GM23338 (cell line): ENCODE data around the gene PDE2A. TPM values are rescaled to one million over a fixed set of nuclear protein-coding genes. Genes with fewer than 3 reads are reported as not detected.

Experiments used
- ATAC-seq: fragments of 200-7000 bp; cut with Tn5 transposase; 3 replicates; pipeline ENCODE4 v1.9.1; 2020
- DNase-seq: peaks from one replicate; pipeline ENCODE4 v3.0.0-alpha.2; 2015; ENCODE audit warnings: low spot score
- H2AFZ ChIP-seq: fragments of 200-600 bp; sonication (generic); 2 replicates; pipeline ENCODE4 v1.8.0; 2016; ENCODE audit warnings: antibody characterized with exemption, mild to moderate bottlenecking, moderate library complexity
- H3F3A ChIP-seq: fragments of 200-600 bp; sonication (generic); replicated peaks from 2 replicates; pipeline ENCODE4 v1.8.0; 2017; ENCODE audit warnings: antibody characterized with exemption, mixed run types, low read depth
- H3K27ac ChIP-seq: fragments of 200-600 bp; sonication (generic); 2 replicates; pipeline ENCODE4 v1.6.1; 2016; ENCODE audit warnings: low read depth
- H3K27me3 ChIP-seq: fragments of 200-600 bp; sonication (generic); 2 replicates; pipeline ENCODE4 v1.8.0; 2016; ENCODE audit warnings: mild to moderate bottlenecking, mixed run types, moderate library complexity; ENCODE audit not compliant: insufficient read depth
- H3K36me3 ChIP-seq: fragments of 200-600 bp; sonication (generic); 2 replicates; pipeline ENCODE4 v1.8.0; 2016; ENCODE audit warnings: mild to moderate bottlenecking; ENCODE audit not compliant: insufficient read depth
- H3K4me1 ChIP-seq: fragments of 200-600 bp; sonication (generic); 2 replicates; pipeline ENCODE4 v1.8.0; 2016; ENCODE audit warnings: mild to moderate bottlenecking, moderate library complexity; ENCODE audit not compliant: insufficient read depth
- H3K4me2 ChIP-seq: fragments of 200-600 bp; sonication (generic); 2 replicates; pipeline ENCODE4 v1.7.1; 2017; ENCODE audit warnings: mixed run types
- H3K4me3 ChIP-seq: fragments of 200-600 bp; sonication (generic); 2 replicates; pipeline ENCODE4 v1.6.1; 2016; ENCODE audit warnings: mixed run types
- H3K79me2 ChIP-seq: fragments of 200-600 bp; sonication (generic); replicated peaks from 2 replicates; pipeline ENCODE4 v1.8.0; 2017; ENCODE audit warnings: mild to moderate bottlenecking; ENCODE audit not compliant: insufficient read depth
- H3K9me2 ChIP-seq: fragments of 200-600 bp; sonication (generic); 2 replicates; pipeline ENCODE4 v1.8.0; 2017; ENCODE audit not compliant: insufficient read depth
- H4K20me1 ChIP-seq: fragments of 200-600 bp; sonication (generic); replicated peaks from 2 replicates; pipeline ENCODE4 v1.8.0; 2017; ENCODE audit warnings: mild to moderate bottlenecking; ENCODE audit not compliant: insufficient read depth
- H3K27ac Mint-ChIP-seq: 2 replicates; pipeline ENCODE4 v1.8.0; 2020; ENCODE audit warnings: inconsistent platforms, mild to moderate bottlenecking, moderate library complexity, mixed read lengths
- H3K27me3 Mint-ChIP-seq: 3 replicates; pipeline ENCODE4 v1.8.0; 2022; ENCODE audit warnings: low read depth, mild to moderate bottlenecking, moderate library complexity, mixed read lengths, inconsistent platforms; ENCODE audit not compliant: insufficient read depth, poor library complexity
- H3K36me3 Mint-ChIP-seq: 3 replicates; pipeline ENCODE4 v1.8.0; 2021; ENCODE audit warnings: low read depth, mild to moderate bottlenecking, inconsistent platforms, moderate library complexity, mixed read lengths
- H3K4me1 Mint-ChIP-seq: 3 replicates; pipeline ENCODE4 v1.8.0; 2020; ENCODE audit warnings: mild to moderate bottlenecking, inconsistent platforms, mixed read lengths
- H3K4me3 Mint-ChIP-seq: 3 replicates; pipeline ENCODE4 v1.8.0; 2021; ENCODE audit warnings: moderate library complexity, mild to moderate bottlenecking, inconsistent platforms, mixed read lengths
- H3K9me3 Mint-ChIP-seq: 3 replicates; pipeline ENCODE4 v1.8.0; 2020; ENCODE audit warnings: moderate library complexity, mild to moderate bottlenecking, inconsistent platforms, mixed read lengths
- CREB1 ChIP-seq: fragments of 250-450 bp; sonication (Bioruptor Pico); IDR thresholded peaks from 2 replicates; pipeline ENCODE4 v1.5.0; 2020; ENCODE audit warnings: low read depth, mild to moderate bottlenecking, moderate library complexity
- CTCF ChIP-seq, 2 experiments: fragments of 200-600 bp in 1 of 2; sonication (generic) in 1 of 2; conservative IDR thresholded peaks; 2 replicates each; pipeline versions ENCODE4 v1.5.1 to v1.6.1; 2016 to 2017; ENCODE audit warnings: antibody characterized with exemption in 2 of 2, low read depth in 2 of 2, mild to moderate bottlenecking in 2 of 2, moderate library complexity in 1 of 2
- ETS1 ChIP-seq: IDR thresholded peaks from 2 replicates; pipeline ENCODE4 v1.6.1; 2016; ENCODE audit warnings: antibody characterized with exemption
- EZH2 ChIP-seq: fragments of 200-600 bp; sonication (generic); IDR thresholded peaks from one replicate; pipeline ENCODE4 v1.8.0; 2017; ENCODE audit warnings: antibody characterized with exemption, mild to moderate bottlenecking, low read depth; ENCODE audit not compliant: unreplicated experiment
- EZH2phosphoT487 ChIP-seq: fragments of 200-600 bp; sonication (generic); IDR thresholded peaks from one replicate; pipeline ENCODE4 v1.8.1; 2018; ENCODE audit warnings: antibody characterized with exemption; ENCODE audit not compliant: unreplicated experiment
- JUNB ChIP-seq: IDR thresholded peaks from one replicate; pipeline ENCODE4 v1.6.1; 2016; ENCODE audit warnings: antibody characterized with exemption; ENCODE audit not compliant: unreplicated experiment
- NANOG ChIP-seq: IDR thresholded peaks from 2 replicates; pipeline ENCODE4 v1.6.1; 2016; ENCODE audit warnings: antibody characterized with exemption, borderline replicate concordance
- POLR2AphosphoS5 ChIP-seq: IDR thresholded peaks from 2 replicates; pipeline ENCODE4 v1.6.1; 2016; ENCODE audit warnings: antibody characterized with exemption, low read depth
- REST ChIP-seq: IDR thresholded peaks from one replicate; pipeline ENCODE4 v1.6.1; 2018; ENCODE audit warnings: antibody characterized with exemption; ENCODE audit not compliant: unreplicated experiment
- STAT1 ChIP-seq: IDR thresholded peaks from one replicate; pipeline ENCODE4 v1.6.1; 2016; ENCODE audit warnings: antibody characterized with exemption; ENCODE audit not compliant: unreplicated experiment
- ZNF114 ChIP-seq: fragments of 250-450 bp; sonication (Bioruptor Pico); IDR thresholded peaks from 2 replicates; pipeline ENCODE4 v1.5.0; 2020; ENCODE audit warnings: mild to moderate bottlenecking, moderate library complexity
- ZNF331 ChIP-seq: fragments of 250-450 bp; sonication (Bioruptor Pico); IDR thresholded peaks from 2 replicates; pipeline ENCODE4 v1.5.0; 2020; ENCODE audit warnings: low read depth, mild to moderate bottlenecking, moderate library complexity
- polyA plus RNA-seq: library from polyadenylated mRNA; unstranded; fragments of >200 nt; fragmentation: Nextera tagmentation; extraction: Ambion mirVana; gene quantifications from 2 replicates; pipeline ENCODE4 v1.2.1, GENCODE V29; 2016
- total RNA-seq: library from RNA; depleted of rRNA; stranded (reverse); fragments of >200 nt; shearing (Covaris generic); gene quantifications from 2 replicates; pipeline ENCODE4 v1.2.3, GENCODE V29; 2014

Gene PDE2A
- total and polyA plus RNA-seq, 2 experiments from 2014 or later, result 4.3 to 16.2 TPM

- H3K27me3 Mint-ChIP-seq, result peaks cover 41% of the 10 kb centered on the region
- ATAC-seq (peak; percentile 9), DNase-seq (peak; percentile 27)
- TF ChIP-seq EZH2 (no peak), POLR2AphosphoS5 (no peak), ETS1 (no peak), CREB1 (CRISPR knock-in tag) (no peak), ZNF114 (no peak), NANOG (no peak), EZH2phosphoT487 (no peak), ZNF331 (CRISPR knock-in tag) (no peak), CTCF (conservative IDR thresholded peaks at IDR 0.05; ENCODE audit: low read depth in 2 of 2) (no peak), STAT1 (no peak), JUNB (no peak)
- no peaks in the 10 kb centered on the region for H3K9me3 Mint-ChIP-seq
- H3K27ac ChIP-seq, result no peak overlapping the region
- no peaks in the 10 kb centered on the region for H3K9me2 ChIP-seq
- no peaks in the 10 kb centered on the region for H3K79me2 ChIP-seq
- peak overlapping the region; percentile 6; the same call in 1 of the 3 replicates for H3K4me3 Mint-ChIP-seq
- H3K4me1 ChIP-seq, result peaks cover 22% of the 10 kb centered on the region; the same call in 1 of the 2 replicates
- no peak overlapping the region for H3K27ac Mint-ChIP-seq
- H3K4me3 ChIP-seq, result no peak overlapping the region
- peaks cover 25% of the 10 kb centered on the region for H3K27me3 ChIP-seq
- H3F3A ChIP-seq, result 0 out of 2 replicates have a peak, but pooled peaks cover 3% of the 10 kb centered on the region
- H3K36me3 ChIP-seq, result no peaks in the 10 kb centered on the region
- no peaks in the 10 kb centered on the region for H3K36me3 Mint-ChIP-seq
- peak overlapping the region; percentile 62 for H3K4me2 ChIP-seq
- H2AFZ ChIP-seq, result peak overlapping the region; percentile 23; the same call in 1 of the 2 replicates
- H3K4me1 Mint-ChIP-seq, result peaks cover 62% of the 10 kb centered on the region
- no peaks in the 10 kb centered on the region for H4K20me1 ChIP-seq
These were observed 78.9 kb downstream of the PDE2A start for GRCh38 chr11:72595292-72595684.

GRCh38 chr11:72594493-72595291, 79.5 kb downstream of the PDE2A start:
- Histone ChIP-seq H3K27ac (no peak overlapping the region), H4K20me1 (no peaks in the 10 kb centered on the region), H3F3A (0 out of 2 replicates have a peak, but pooled peaks cover 3% of the 10 kb centered on the region), H3K4me2 (peak overlapping the region; percentile 62), H3K36me3 (no peaks in the 10 kb centered on the region), H2AFZ (peak overlapping the region; percentile 23; the same call in 1 of the 2 replicates), H3K4me3 (no peak overlapping the region), H3K4me1 (peaks cover 20% of the 10 kb centered on the region; the same call in 1 of the 2 replicates), H3K9me2 (no peaks in the 10 kb centered on the region), H3K27me3 (peaks cover 28% of the 10 kb centered on the region), H3K79me2 (no peaks in the 10 kb centered on the region)
- no peaks in the 10 kb centered on the region for H3K9me3 Mint-ChIP-seq
- peaks cover 43% of the 10 kb centered on the region for H3K27me3 Mint-ChIP-seq
- H3K4me3 Mint-ChIP-seq, result peak overlapping the region; percentile 6; the same call in 1 of the 3 replicates
- no peak overlapping the region for H3K27ac Mint-ChIP-seq
- peaks cover 57% of the 10 kb centered on the region for H3K4me1 Mint-ChIP-seq
- DNase-seq, result peak; percentile 61
- H3K36me3 Mint-ChIP-seq, result no peaks in the 10 kb centered on the region
- ATAC-seq, result peak; percentile 6
- TF ChIP-seq ETS1 (no peak), EZH2phosphoT487 (no peak), REST (no peak)
